WI38 (cell line): Measurements from ENCODE around the gene MYRIP.

Experiments used
- H3K4me3 ChIP-seq: 2 replicates; pipeline ENCODE4 v1.5.1; 2011; ENCODE audit warnings: low read depth, mild to moderate bottlenecking, control low read depth, low read length
- TF ChIP-seq, protein P1 (sequence below): IDR thresholded peaks from 2 replicates; pipeline ENCODE4 v1.5.1; 2012; ENCODE audit warnings: low read depth, mild to moderate bottlenecking, control low read depth, low read length

The MYRIP gene

DNA sequence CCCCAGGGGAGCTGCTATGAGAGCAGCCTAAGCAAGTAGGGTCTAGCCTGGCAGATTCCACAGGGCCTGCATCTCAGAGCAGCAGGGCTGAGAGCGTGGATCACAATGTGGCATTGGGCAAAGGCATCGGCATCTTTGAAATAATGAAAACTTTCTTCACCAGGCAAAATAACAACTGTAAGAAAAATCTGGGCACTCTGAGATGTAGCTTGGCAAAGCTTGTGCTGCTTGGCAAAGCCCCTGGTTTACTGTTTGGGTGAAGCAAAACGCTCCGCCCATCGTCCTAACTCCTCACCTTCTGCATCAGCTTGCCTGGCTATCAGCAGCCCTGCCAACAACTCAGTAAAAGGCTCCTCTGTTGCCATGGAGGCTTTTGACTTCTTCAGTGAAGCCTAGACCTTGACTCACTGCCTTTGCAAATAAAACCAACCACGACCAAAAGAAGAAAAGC, 287.3 kb downstream of the MYRIP start:
- TF ChIP-seq, protein P1, sequence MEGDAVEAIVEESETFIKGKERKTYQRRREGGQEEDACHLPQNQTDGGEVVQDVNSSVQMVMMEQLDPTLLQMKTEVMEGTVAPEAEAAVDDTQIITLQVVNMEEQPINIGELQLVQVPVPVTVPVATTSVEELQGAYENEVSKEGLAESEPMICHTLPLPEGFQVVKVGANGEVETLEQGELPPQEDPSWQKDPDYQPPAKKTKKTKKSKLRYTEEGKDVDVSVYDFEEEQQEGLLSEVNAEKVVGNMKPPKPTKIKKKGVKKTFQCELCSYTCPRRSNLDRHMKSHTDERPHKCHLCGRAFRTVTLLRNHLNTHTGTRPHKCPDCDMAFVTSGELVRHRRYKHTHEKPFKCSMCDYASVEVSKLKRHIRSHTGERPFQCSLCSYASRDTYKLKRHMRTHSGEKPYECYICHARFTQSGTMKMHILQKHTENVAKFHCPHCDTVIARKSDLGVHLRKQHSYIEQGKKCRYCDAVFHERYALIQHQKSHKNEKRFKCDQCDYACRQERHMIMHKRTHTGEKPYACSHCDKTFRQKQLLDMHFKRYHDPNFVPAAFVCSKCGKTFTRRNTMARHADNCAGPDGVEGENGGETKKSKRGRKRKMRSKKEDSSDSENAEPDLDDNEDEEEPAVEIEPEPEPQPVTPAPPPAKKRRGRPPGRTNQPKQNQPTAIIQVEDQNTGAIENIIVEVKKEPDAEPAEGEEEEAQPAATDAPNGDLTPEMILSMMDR = no peak
- H3K4me3 ChIP-seq = no peak overlapping the region

DNA sequence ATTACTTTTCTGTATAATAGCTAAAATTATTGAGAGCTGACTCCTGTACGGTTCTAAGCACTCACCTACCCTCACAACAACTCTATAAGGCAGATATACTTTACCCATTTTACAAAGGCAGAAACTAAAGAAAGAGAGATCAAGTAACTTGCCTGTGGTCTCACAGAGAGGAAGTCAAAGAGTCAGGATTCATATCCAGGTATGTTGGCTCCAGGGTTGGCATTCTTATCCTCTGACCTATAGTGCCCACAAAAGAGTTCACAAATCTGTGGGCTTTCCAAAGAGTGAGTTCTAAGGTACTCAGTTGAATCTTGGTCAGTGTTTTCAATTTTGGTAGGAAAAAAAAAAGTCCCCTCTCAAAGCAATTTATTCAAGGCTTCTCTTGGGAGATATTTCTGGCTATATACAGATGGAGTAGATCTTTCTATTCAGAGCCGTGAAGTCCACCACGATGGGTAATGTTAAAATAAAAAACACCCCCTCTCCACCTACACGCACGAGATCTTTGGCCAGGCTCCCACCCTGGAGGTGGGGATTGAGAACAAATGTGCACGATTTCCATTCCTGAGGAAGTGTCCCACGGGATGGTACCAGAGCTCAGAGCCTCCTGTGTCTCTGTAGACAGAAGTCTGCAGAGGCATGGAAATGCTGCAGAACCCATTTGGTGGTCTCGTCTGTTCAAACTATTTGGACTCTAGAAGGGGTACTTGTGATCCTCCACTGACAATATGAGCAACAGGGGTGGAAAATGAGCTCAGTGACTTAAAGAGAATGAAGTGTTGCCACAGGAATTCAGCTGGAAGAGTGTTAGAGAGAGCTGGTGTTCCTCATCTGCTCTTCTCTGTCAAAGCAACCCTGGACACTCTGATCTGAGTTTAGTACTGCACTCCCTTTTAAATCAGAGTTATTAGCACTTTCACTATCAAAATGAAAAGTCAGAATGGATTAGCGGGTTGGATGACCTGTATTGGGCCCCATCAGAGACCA, 288.0 kb downstream of the MYRIP start:
- TF ChIP-seq, protein P1 = no peak
- H3K4me3 ChIP-seq = no peak overlapping the region

GRCh38 chr3:40098261-40098759, 288.9 kb downstream of the MYRIP start:
- TF ChIP-seq, protein P1 = no peak
- no peak overlapping the region for H3K4me3 ChIP-seq

DNA sequence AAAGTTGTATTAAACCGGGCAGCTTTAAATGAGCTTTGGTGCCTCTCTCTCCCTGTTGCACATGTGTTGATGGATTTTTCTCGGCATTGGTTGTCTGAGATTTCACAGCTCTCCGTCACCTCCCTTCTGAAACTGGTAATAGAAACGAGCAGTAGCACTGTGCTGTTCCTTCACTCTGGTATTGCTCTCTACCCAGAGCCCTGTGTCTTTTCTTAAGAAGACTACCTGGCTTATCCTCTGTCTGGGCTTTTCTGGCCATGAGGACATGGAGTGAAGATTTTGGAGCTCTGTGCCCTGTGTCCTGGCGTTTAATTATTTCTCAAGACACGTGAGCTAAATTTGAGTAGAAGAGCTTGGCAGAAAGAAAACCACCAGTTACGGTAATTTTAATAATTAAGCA, 290.5 kb downstream of the MYRIP start:
- H3K4me3 ChIP-seq = no peak overlapping the region
- TF ChIP-seq, protein P1 = no peak

DNA sequence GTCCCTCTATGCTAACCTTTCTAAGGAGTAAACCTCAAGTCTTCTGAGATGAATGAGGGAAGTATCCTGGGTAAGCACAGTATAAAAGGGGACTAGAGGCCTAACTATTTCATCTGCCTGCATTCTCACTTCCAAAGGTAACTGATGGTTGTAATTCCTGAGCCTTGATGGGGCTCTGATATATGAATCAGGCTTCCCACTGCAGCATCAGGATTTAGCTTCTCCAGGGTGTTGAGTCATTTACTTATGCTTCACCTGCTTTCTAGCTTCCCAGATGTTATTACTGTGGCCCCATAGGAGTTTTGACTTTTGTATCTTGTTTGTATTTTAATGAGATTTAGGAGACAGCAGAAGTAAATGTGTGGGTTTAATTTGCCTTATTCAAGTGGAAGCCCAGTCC, 292.8 kb downstream of the MYRIP start:
- TF ChIP-seq, protein P1 = no peak
- H3K4me3 ChIP-seq = no peak overlapping the region

DNA sequence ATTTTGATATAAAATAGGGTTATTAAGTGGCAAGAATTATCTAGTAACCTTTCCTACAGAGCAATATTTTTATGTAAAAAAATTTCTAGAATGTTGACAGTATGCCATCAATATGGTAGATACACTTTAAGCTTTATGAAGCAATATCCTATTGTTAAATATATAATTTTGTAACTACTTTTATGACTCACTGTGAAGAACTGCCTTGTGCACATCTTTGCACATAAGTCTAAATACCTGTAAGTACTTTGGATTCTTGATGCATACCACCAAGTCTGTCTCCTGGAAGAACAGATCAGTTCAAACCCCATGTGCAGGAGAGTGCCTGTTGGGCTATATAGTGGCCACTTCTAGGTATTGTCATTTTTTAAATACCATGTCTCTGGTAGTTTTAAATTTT, 294.4 kb downstream of the MYRIP start:
- TF ChIP-seq, protein P1 = no peak

GRCh38 chr3:40104441-40104840, 295.0 kb downstream of the MYRIP start:
- H3K4me3 ChIP-seq = no peak overlapping the region
- TF ChIP-seq, protein P1 = no peak

More for the DNA sequence above, 294.4 kb downstream of the MYRIP start:
- H3K4me3 ChIP-seq = no peak overlapping the region
